AG09319 (cell line): ENCODE measurements around the gene CD320.

Source experiments
- DNase-seq: peaks from one replicate; pipeline ENCODE4 v3.0.0-alpha.2; 2010; ENCODE audit warnings: low read depth; ENCODE audit errors: extremely low read depth
- CTCF ChIP-seq: IDR thresholded peaks from 2 replicates; pipeline ENCODE4 v1.5.1; 2011; ENCODE audit warnings: low read depth, mild to moderate bottlenecking, inconsistent platforms, low read length, moderate library complexity

CD320 gene

GRCh38 chr19:8329996-8330395, 21.8 kb upstream of the CD320 start:
- DNase-seq, result no peak
- TF ChIP-seq CTCF, result no peak

- DNase-seq, result no peak
- no peak for TF ChIP-seq CTCF
Observed at GRCh38 chr19:8325454-8325853, 17.3 kb upstream of the CD320 start.

GRCh38 chr19:8324186-8325050, 16.3 kb upstream of the CD320 start:
- TF ChIP-seq CTCF, result no peak; the same call in 1 of the 2 replicates
- DNase-seq, result no peak

GRCh38 chr19:8323781-8324185, 15.6 kb upstream of the CD320 start:
- DNase-seq, result no peak
- TF ChIP-seq CTCF, result no peak

- TF ChIP-seq CTCF, result no peak
- no peak for DNase-seq
Observed at GRCh38 chr19:8322638-8322997, 14.5 kb upstream of the CD320 start.

GRCh38 chr19:8321986-8322637, 14.0 kb upstream of the CD320 start:
- no peak for TF ChIP-seq CTCF
- no peak for DNase-seq
